HepG2 (cell line): Measurements from ENCODE around the gene TIAM2. TPM values are rescaled to one million over a fixed set of nuclear protein-coding genes. Genes with fewer than 3 reads are reported as not detected.

Source experiments
- EEA1 ChIP-seq: sonication (generic); formaldehyde crosslinking; IDR thresholded peaks from 2 replicates; pipeline ENCODE4 v1.5.1; 2020; ENCODE audit warnings: mild to moderate bottlenecking, missing genetic modification reagents, borderline replicate concordance
- JUND ChIP-seq: sonication (generic); formaldehyde crosslinking; IDR thresholded peaks from 2 replicates; pipeline ENCODE4 v1.8.0; 2022; ENCODE audit warnings: mild to moderate bottlenecking, missing genetic modification reagents
- KDM1A ChIP-seq: IDR thresholded peaks from 2 replicates; pipeline ENCODE4 v1.6.1; 2016; ENCODE audit warnings: missing compliant biosample characterization
- MIXL1 ChIP-seq: IDR thresholded peaks from 2 replicates; pipeline ENCODE4 v1.6.1; 2016
- MXI1 ChIP-seq: IDR thresholded peaks from 3 replicates; pipeline ENCODE4 v1.6.1; 2012; ENCODE audit warnings: low read depth, low read length, inconsistent platforms, borderline replicate concordance
- POGZ ChIP-seq: sonication (generic); formaldehyde crosslinking; IDR thresholded peaks from 2 replicates; pipeline ENCODE4 v1.4.0; 2020; ENCODE audit warnings: mild to moderate bottlenecking, missing genetic modification reagents
- RORA ChIP-seq: sonication (generic); formaldehyde crosslinking; IDR thresholded peaks from 2 replicates; pipeline ENCODE4 v1.5.0; 2020; ENCODE audit warnings: mild to moderate bottlenecking, missing genetic modification reagents, moderate library complexity
- SOX6 ChIP-seq, 2 experiments: fragments of 450-650 bp in 1 of 2; sonication (generic) in 1 of 2; formaldehyde crosslinking in 1 of 2; IDR thresholded peaks; 2 replicates each; pipeline versions ENCODE4 v1.4.0 to v1.6.1; 2017 to 2020; ENCODE audit warnings: antibody characterized with exemption in 1 of 2, mild to moderate bottlenecking in 1 of 2, missing genetic modification reagents in 1 of 2
- ZBTB3 ChIP-seq: sonication (generic); formaldehyde crosslinking; IDR thresholded peaks from 2 replicates; pipeline ENCODE4 v1.4.0; 2020; ENCODE audit warnings: low read depth, mild to moderate bottlenecking, moderate library complexity, missing genetic modification reagents, borderline replicate concordance
- ZNF138 ChIP-seq: sonication (generic); formaldehyde crosslinking; IDR thresholded peaks from 2 replicates; pipeline ENCODE4 v1.5.0; 2020; ENCODE audit warnings: mild to moderate bottlenecking, low read depth, missing genetic modification reagents
- ZNF350 ChIP-seq: sonication (generic); formaldehyde crosslinking; IDR thresholded peaks from 2 replicates; pipeline ENCODE4 v1.4.0; 2020; ENCODE audit warnings: mild to moderate bottlenecking, low read depth, missing genetic modification reagents, borderline replicate concordance
- ZNF546 ChIP-seq: sonication (generic); formaldehyde crosslinking; conservative IDR thresholded peaks from 2 replicates; pipeline ENCODE4 v1.8.1; 2023; ENCODE audit warnings: mild to moderate bottlenecking, missing genetic modification reagents
- ZNF773 ChIP-seq: sonication (generic); formaldehyde crosslinking; IDR thresholded peaks from 2 replicates; pipeline ENCODE4 v1.4.0; 2020; ENCODE audit warnings: missing genetic modification reagents, borderline replicate concordance
- ZNF850 ChIP-seq: sonication (generic); formaldehyde crosslinking; conservative IDR thresholded peaks from 2 replicates; pipeline ENCODE4 v1.9.0; 2021; ENCODE audit warnings: mild to moderate bottlenecking, missing genetic modification reagents
- polyA plus RNA-seq, 8 experiments: library from polyadenylated mRNA; depleted of rRNA in 3 of 8; stranded (reverse) in 7 of 8; unstranded in 1 of 8; fragments of >200 nt; fragmentation: Illumina TruSeq in 4 of 8; extraction: Trizol in 4 of 8; gene quantifications; 2 replicates each; pipeline versions ENCODE4 v1.2.1 to v1.2.3, GENCODE V29; 2011 to 2016; ENCODE audit warnings: low read depth in 4 of 8, missing spikeins in 1 of 8, mixed read lengths in 1 of 8; ENCODE audit not compliant: insufficient read depth in 1 of 8
- total RNA-seq, 5 experiments: library from RNA; depleted of rRNA; stranded (reverse); fragments of >200 nt; fragmentation: Illumina TruSeq; extraction: Trizol; gene quantifications; 2 replicates each; pipeline ENCODE4 v1.2.3, GENCODE V29; 2016; ENCODE audit warnings: low read depth in 1 of 5
- TF ChIP-seq, protein P1 (sequence below): sonication (generic); formaldehyde crosslinking; IDR thresholded peaks from 2 replicates; pipeline ENCODE4 v1.4.0; 2020; ENCODE audit warnings: missing genetic modification reagents; ENCODE audit errors: not compliant biosample characterization
- TF ChIP-seq, protein P2 (sequence below): IDR thresholded peaks from 2 replicates; pipeline ENCODE4 v1.6.1; 2016
- TF ChIP-seq, protein P3 (sequence below): sonication (generic); formaldehyde crosslinking; IDR thresholded peaks from 2 replicates; pipeline ENCODE4 v1.4.0; 2020; ENCODE audit warnings: missing genetic modification reagents

Gene TIAM2
- total and polyA plus RNA-seq, 2 of the 13 experiments (the other 11 are each of a cell fraction or from before 2014, with no cell fraction given) = 4.1 to 4.5 TPM

DNA sequence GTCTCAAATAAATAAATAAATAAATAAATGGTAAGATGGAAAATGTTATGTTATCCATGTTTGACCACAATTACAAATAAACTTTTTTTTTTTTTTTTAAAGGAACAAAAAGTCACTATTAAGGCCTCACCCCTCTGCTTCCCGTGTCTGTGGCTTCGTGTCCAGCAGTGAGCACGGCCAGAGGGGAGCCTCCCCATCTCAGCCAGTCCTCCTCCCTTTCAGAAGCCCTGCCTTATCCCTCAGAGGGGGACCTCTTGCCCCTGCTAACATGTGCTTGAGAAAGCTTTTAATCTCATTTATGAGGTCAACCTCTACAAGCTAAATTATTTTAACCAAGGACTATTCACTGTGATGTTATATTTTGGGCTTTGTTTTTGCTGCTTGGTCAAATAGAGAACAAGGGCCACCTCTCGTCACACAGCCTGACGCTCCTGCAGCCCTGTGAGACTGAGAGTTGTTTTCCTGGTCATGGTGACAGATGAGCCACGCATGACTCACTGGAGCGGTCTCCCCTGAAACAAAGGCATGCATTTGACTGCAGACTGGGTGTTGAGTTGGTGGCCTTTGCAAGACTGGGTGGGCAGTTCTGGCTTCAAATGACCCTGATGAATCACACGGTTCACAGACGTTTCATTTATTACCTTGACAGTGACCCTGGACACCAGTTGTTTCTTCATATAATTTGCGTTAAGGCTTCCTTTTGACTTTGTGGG is 131.8 kb downstream of the TIAM2 start (continued):
- no peak for TF ChIP-seq ZNF850
- no peak for TF ChIP-seq EEA1 (CRISPR knock-in tag)
- TF ChIP-seq SOX6 (IDR thresholded peaks at IDR 0.05) = no peak
- peak; percentile 62; the same call in 1 of the 2 replicates for TF ChIP-seq SOX6 (CRISPR knock-in tag; IDR thresholded peaks at IDR 0.05)
- TF ChIP-seq JUND (CRISPR knock-in tag) = peak; percentile 61; the same call in 1 of the 2 replicates
- peak; percentile 77; the same call in 1 of the 3 replicates for TF ChIP-seq MXI1
- no peak for TF ChIP-seq ZNF546 (CRISPR knock-in tag)
- no peak for TF ChIP-seq KDM1A
- peak; percentile 30; the same call in 1 of the 2 replicates for TF ChIP-seq POGZ (CRISPR knock-in tag)
- TF ChIP-seq ZNF138 (CRISPR knock-in tag) = no peak
- TF ChIP-seq MIXL1 (CRISPR knock-in tag) = no peak
- TF ChIP-seq ZNF773 (CRISPR knock-in tag) = no peak
- TF ChIP-seq, protein P1, sequence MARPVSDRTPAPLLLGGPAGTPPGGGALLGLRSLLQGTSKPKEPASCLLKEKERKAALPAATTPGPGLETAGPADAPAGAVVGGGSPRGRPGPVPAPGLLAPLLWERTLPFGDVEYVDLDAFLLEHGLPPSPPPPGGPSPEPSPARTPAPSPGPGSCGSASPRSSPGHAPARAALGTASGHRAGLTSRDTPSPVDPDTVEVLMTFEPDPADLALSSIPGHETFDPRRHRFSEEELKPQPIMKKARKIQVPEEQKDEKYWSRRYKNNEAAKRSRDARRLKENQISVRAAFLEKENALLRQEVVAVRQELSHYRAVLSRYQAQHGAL (CRISPR knock-in tag) = no peak
- no peak for TF ChIP-seq ZBTB3 (CRISPR knock-in tag)
- TF ChIP-seq RORA (CRISPR knock-in tag) = no peak
- TF ChIP-seq ZNF350 (CRISPR knock-in tag) = no peak
- TF ChIP-seq, protein P2, sequence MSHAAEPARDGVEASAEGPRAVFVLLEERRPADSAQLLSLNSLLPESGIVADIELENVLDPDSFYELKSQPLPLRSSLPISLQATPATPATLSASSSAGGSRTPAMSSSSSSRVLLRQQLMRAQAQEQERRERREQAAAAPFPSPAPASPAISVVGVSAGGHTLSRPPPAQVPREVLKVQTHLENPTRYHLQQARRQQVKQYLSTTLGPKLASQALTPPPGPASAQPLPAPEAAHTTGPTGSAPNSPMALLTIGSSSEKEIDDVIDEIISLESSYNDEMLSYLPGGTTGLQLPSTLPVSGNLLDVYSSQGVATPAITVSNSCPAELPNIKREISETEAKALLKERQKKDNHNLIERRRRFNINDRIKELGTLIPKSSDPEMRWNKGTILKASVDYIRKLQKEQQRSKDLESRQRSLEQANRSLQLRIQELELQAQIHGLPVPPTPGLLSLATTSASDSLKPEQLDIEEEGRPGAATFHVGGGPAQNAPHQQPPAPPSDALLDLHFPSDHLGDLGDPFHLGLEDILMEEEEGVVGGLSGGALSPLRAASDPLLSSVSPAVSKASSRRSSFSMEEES (CRISPR knock-in tag) = no peak
- TF ChIP-seq, protein P3, sequence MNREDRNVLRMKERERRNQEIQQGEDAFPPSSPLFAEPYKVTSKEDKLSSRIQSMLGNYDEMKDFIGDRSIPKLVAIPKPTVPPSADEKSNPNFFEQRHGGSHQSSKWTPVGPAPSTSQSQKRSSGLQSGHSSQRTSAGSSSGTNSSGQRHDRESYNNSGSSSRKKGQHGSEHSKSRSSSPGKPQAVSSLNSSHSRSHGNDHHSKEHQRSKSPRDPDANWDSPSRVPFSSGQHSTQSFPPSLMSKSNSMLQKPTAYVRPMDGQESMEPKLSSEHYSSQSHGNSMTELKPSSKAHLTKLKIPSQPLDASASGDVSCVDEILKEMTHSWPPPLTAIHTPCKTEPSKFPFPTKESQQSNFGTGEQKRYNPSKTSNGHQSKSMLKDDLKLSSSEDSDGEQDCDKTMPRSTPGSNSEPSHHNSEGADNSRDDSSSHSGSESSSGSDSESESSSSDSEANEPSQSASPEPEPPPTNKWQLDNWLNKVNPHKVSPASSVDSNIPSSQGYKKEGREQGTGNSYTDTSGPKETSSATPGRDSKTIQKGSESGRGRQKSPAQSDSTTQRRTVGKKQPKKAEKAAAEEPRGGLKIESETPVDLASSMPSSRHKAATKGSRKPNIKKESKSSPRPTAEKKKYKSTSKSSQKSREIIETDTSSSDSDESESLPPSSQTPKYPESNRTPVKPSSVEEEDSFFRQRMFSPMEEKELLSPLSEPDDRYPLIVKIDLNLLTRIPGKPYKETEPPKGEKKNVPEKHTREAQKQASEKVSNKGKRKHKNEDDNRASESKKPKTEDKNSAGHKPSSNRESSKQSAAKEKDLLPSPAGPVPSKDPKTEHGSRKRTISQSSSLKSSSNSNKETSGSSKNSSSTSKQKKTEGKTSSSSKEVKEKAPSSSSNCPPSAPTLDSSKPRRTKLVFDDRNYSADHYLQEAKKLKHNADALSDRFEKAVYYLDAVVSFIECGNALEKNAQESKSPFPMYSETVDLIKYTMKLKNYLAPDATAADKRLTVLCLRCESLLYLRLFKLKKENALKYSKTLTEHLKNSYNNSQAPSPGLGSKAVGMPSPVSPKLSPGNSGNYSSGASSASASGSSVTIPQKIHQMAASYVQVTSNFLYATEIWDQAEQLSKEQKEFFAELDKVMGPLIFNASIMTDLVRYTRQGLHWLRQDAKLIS = no peak
